BE2C (cell line): ENCODE measurements around the gene HDAC4.
A peak's percentile ranks its signal among the peaks of the same experiment; 100 is the strongest.

Source experiments
- DNase-seq: peaks from one replicate; pipeline ENCODE4 v3.0.0-alpha.2; 2020
- H3K27me3 ChIP-seq: fragments of 250-450 bp; sonication (Bioruptor Pico); 2 replicates; pipeline ENCODE4 v1.5.1; 2020; ENCODE audit warnings: mild to moderate bottlenecking
- H3K36me3 ChIP-seq: fragments of 250-450 bp; sonication (Bioruptor Pico); 2 replicates; pipeline ENCODE4 v1.5.1; 2020; ENCODE audit warnings: mild to moderate bottlenecking
- H3K4me1 ChIP-seq: fragments of 250-450 bp; sonication (Bioruptor Pico); 2 replicates; pipeline ENCODE4 v1.5.1; 2020
- H3K4me3 ChIP-seq: 2 replicates; pipeline ENCODE4 v1.5.1; 2011; ENCODE audit warnings: low read depth, low read length
- H3K9me3 ChIP-seq: fragments of 250-450 bp; sonication (Bioruptor Pico); 2 replicates; pipeline ENCODE4 v1.5.1; 2020
- CTCF ChIP-seq: IDR thresholded peaks from 2 replicates; pipeline ENCODE4 v1.5.1; 2012; ENCODE audit warnings: mild to moderate bottlenecking, low read depth, low read length

HDAC4 gene

GRCh38 chr2:239351687-239352086, 49.1 kb downstream of the HDAC4 start:
- H3K36me3 ChIP-seq, result peaks cover 16% of the 10 kb centered on the region
- H3K4me1 ChIP-seq, result no peaks in the 10 kb centered on the region
- no peak for TF ChIP-seq CTCF
- H3K27me3 ChIP-seq, result no peaks in the 10 kb centered on the region
- H3K4me3 ChIP-seq, result no peak overlapping the region
- H3K9me3 ChIP-seq, result peaks cover 8% of the 10 kb centered on the region; the same call in 1 of the 2 replicates
- no peak for DNase-seq

GRCh38 chr2:239349453-239350135, 51.2 kb downstream of the HDAC4 start:
- Histone ChIP-seq H3K4me1 (no peaks in the 10 kb centered on the region), H3K36me3 (peaks cover 16% of the 10 kb centered on the region), H3K27me3 (no peaks in the 10 kb centered on the region), H3K9me3 (peaks cover under 1% of the 10 kb centered on the region; the same call in 1 of the 2 replicates), H3K4me3 (no peak overlapping the region)
- no peak for TF ChIP-seq CTCF
- no peak for DNase-seq

- peaks cover 16% of the 10 kb centered on the region for H3K36me3 ChIP-seq
- H3K27me3 ChIP-seq, result no peaks in the 10 kb centered on the region
- peak; percentile 43 for DNase-seq
- no peak for TF ChIP-seq CTCF
- no peaks in the 10 kb centered on the region for H3K9me3 ChIP-seq
- no peaks in the 10 kb centered on the region for H3K4me1 ChIP-seq
- H3K4me3 ChIP-seq, result no peak overlapping the region
Observed at GRCh38 chr2:239348563-239349452, 52.0 kb downstream of the HDAC4 start.

GRCh38 chr2:239346676-239347075, 54.1 kb downstream of the HDAC4 start:
- DNase-seq, result no peak
- Histone ChIP-seq H3K4me3 (no peak overlapping the region), H3K9me3 (no peaks in the 10 kb centered on the region), H3K27me3 (no peaks in the 10 kb centered on the region), H3K36me3 (peaks cover 6% of the 10 kb centered on the region), H3K4me1 (no peaks in the 10 kb centered on the region)
- no peak for TF ChIP-seq CTCF

- no peaks in the 10 kb centered on the region for H3K27me3 ChIP-seq
- no peaks in the 10 kb centered on the region for H3K4me1 ChIP-seq
- H3K4me3 ChIP-seq, result no peak overlapping the region
- no peaks in the 10 kb centered on the region; the same call in 1 of the 2 replicates for H3K36me3 ChIP-seq
- no peaks in the 10 kb centered on the region for H3K9me3 ChIP-seq
- DNase-seq, result no peak
- TF ChIP-seq CTCF, result no peak
Observed at GRCh38 chr2:239345251-239345650, 55.6 kb downstream of the HDAC4 start.

GRCh38 chr2:239344857-239345216, 56.0 kb downstream of the HDAC4 start:
- H3K4me3 ChIP-seq, result no peak overlapping the region
- no peaks in the 10 kb centered on the region for H3K27me3 ChIP-seq
- H3K36me3 ChIP-seq, result no peaks in the 10 kb centered on the region; the same call in 1 of the 2 replicates
- DNase-seq, result peak; percentile 39
- no peaks in the 10 kb centered on the region for H3K4me1 ChIP-seq
- H3K9me3 ChIP-seq, result no peaks in the 10 kb centered on the region
- TF ChIP-seq CTCF, result no peak
